Trophoblast cell (in vitro differentiated cells and primary cell): Measurements from ENCODE around the gene USP48.
A peak's percentile ranks its signal among the peaks of the same experiment; 100 is the strongest.

Source experiments
- DNase-seq, 2 donors: peaks; one replicate each; pipeline ENCODE4 v3.0.0-alpha.2; 2016
- H2AFZ ChIP-seq: 2 replicates; pipeline ENCODE4 v1.6.1; 2013; ENCODE audit warnings: low read length, moderate library complexity, mild to moderate bottlenecking; ENCODE audit not compliant: insufficient read depth, poor library complexity
- H2AK5ac ChIP-seq: 2 replicates; pipeline ENCODE4 v1.6.1; 2013; ENCODE audit warnings: mild to moderate bottlenecking, low read length
- H2BK120ac ChIP-seq: 2 replicates; pipeline ENCODE4 v1.6.1; 2013; ENCODE audit warnings: low read length, mild to moderate bottlenecking, moderate library complexity; ENCODE audit not compliant: insufficient read depth, poor library complexity
- H2BK12ac ChIP-seq: 2 replicates; pipeline ENCODE4 v1.6.1; 2013; ENCODE audit warnings: mild to moderate bottlenecking, low read length, moderate library complexity
- H2BK5ac ChIP-seq: 2 replicates; pipeline ENCODE4 v1.6.1; 2013; ENCODE audit warnings: low read length, low read depth, moderate library complexity, mild to moderate bottlenecking; ENCODE audit not compliant: poor library complexity
- H3K14ac ChIP-seq: 2 replicates; pipeline ENCODE4 v1.6.1; 2013; ENCODE audit warnings: mild to moderate bottlenecking, low read length
- H3K18ac ChIP-seq: 2 replicates; pipeline ENCODE4 v1.6.1; 2013; ENCODE audit warnings: mild to moderate bottlenecking, low read length
- H3K23ac ChIP-seq: 2 replicates; pipeline ENCODE4 v1.6.1; 2013; ENCODE audit warnings: low read length
- H3K27ac ChIP-seq: 2 replicates; pipeline ENCODE4 v1.5.1; 2013; ENCODE audit warnings: low read depth, mild to moderate bottlenecking, inconsistent platforms, low read length, moderate library complexity
- H3K27me3 ChIP-seq: 2 replicates; pipeline ENCODE4 v1.6.1; 2013; ENCODE audit warnings: inconsistent platforms, mild to moderate bottlenecking, low read length, moderate library complexity; ENCODE audit not compliant: insufficient read depth
- H3K36me3 ChIP-seq, 2 experiments: 1 replicate in 1 of 2; 2 replicates in 1 of 2; pipeline ENCODE4 v1.6.1; 2013; ENCODE audit warnings: low read length in 2 of 2, mild to moderate bottlenecking in 2 of 2, moderate library complexity in 1 of 2; ENCODE audit not compliant: insufficient read depth in 2 of 2, control insufficient read depth in 1 of 2
- H3K4ac ChIP-seq: 2 replicates; pipeline ENCODE4 v1.6.1; 2013; ENCODE audit warnings: low read depth, mild to moderate bottlenecking, low read length, moderate library complexity
- H3K4me1 ChIP-seq, 2 experiments: 1 replicate in 1 of 2; 2 replicates in 1 of 2; pipeline ENCODE4 v1.6.1; 2013; ENCODE audit warnings: low read length in 2 of 2, mild to moderate bottlenecking in 2 of 2, moderate library complexity in 1 of 2; ENCODE audit not compliant: insufficient read depth in 2 of 2, control insufficient read depth in 1 of 2
- H3K4me2 ChIP-seq: 2 replicates; pipeline ENCODE4 v1.6.1; 2013; ENCODE audit warnings: inconsistent platforms, mild to moderate bottlenecking, low read length, moderate library complexity
- H3K4me3 ChIP-seq: 2 replicates; pipeline ENCODE4 v1.5.1; 2013; ENCODE audit warnings: mild to moderate bottlenecking, low read depth, low read length, inconsistent platforms
- H3K79me1 ChIP-seq: one replicate; pipeline ENCODE4 v1.6.1; 2013; ENCODE audit warnings: low read length
- H3K79me2 ChIP-seq: 2 replicates; pipeline ENCODE4 v1.6.1; 2013; ENCODE audit warnings: low read length, mild to moderate bottlenecking; ENCODE audit not compliant: control insufficient read depth, insufficient read depth, poor library complexity
- H3K9ac ChIP-seq: 2 replicates; pipeline ENCODE4 v1.6.1; 2013; ENCODE audit warnings: mild to moderate bottlenecking, low read length
- H3K9me3 ChIP-seq: 2 replicates; pipeline ENCODE4 v1.6.1; 2013; ENCODE audit warnings: low read depth, mild to moderate bottlenecking, control low read depth, inconsistent platforms, low read length; ENCODE audit not compliant: insufficient read depth
- H4K12ac ChIP-seq: 2 replicates; pipeline ENCODE4 v1.6.1; 2013; ENCODE audit warnings: low read depth, mild to moderate bottlenecking, low read length, moderate library complexity
- H4K8ac ChIP-seq: 2 replicates; pipeline ENCODE4 v1.6.1; 2013; ENCODE audit warnings: low read depth, mild to moderate bottlenecking, low read length, moderate library complexity
- H4K91ac ChIP-seq: one replicate; pipeline ENCODE4 v1.6.1; 2013; ENCODE audit warnings: low read depth, mild to moderate bottlenecking, low read length, moderate library complexity
- WGBS: extraction: QIAGEN DNeasy Blood & Tissue Kit; methylation state at CpG from one replicate; pipeline ENCODE4 v1.1.7; 2013; ENCODE audit warnings: missing lambda C conversion rate; ENCODE audit not compliant: insufficient read length, insufficient coverage; ENCODE audit errors: extremely low coverage; 5-methylcytosine and 5-hydroxymethylcytosine counted together

The USP48 gene

DNA sequence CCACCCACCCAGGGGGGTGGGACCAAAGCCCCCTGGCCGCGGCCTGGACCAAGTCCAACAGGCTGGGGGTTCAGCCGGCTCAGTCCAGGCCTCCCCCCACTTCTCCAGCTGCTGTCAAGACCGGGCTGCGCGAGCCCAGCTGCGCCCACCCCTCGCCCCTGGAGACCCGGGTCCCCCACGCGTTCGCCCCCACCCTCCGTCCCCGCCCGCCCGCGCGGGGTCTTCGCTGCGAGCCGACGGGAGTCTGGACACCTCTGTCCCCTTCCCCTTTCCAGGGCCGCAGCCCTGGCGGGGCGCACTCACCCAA is 114.0 kb downstream of the USP48 start:
- H2BK120ac ChIP-seq, result no peak overlapping the region
- no peak overlapping the region for H4K12ac ChIP-seq
- peaks cover 11% of the 10 kb centered on the region for H3K27me3 ChIP-seq
- H2BK5ac ChIP-seq, result no peak overlapping the region
- H2BK12ac ChIP-seq, result no peak overlapping the region
- no peak overlapping the region for H4K91ac ChIP-seq
- H3K27ac ChIP-seq, result no peak overlapping the region
- peaks cover 3% of the 10 kb centered on the region for H3K79me1 ChIP-seq
- no peak overlapping the region for H3K9ac ChIP-seq
- no peak overlapping the region for H3K18ac ChIP-seq
- H3K79me2 ChIP-seq, result peaks cover 2% of the 10 kb centered on the region
- no CpG with 5 or more reads among the region's 25 CpGs for WGBS
- H2AFZ ChIP-seq, result peak overlapping the region; percentile 8
- H3K4me3 ChIP-seq, result peak overlapping the region; percentile 53
- peaks cover 5% of the 10 kb centered on the region for H3K9me3 ChIP-seq
- no peaks in the 10 kb centered on the region for H3K36me3 ChIP-seq
- no peak overlapping the region for H3K4ac ChIP-seq
- H4K8ac ChIP-seq, result no peak overlapping the region
- peaks cover 2 to 14% of the 10 kb centered on the region in 2 experiments for H3K4me1 ChIP-seq
- H3K14ac ChIP-seq, result no peak overlapping the region
- H3K23ac ChIP-seq, result no peak overlapping the region
- no peak for DNase-seq
- no peak overlapping the region for H2AK5ac ChIP-seq
- peak overlapping the region; percentile 68 for H3K4me2 ChIP-seq

- H2BK5ac ChIP-seq, result no peak overlapping the region
- DNase-seq, result no peak
- H3K9ac ChIP-seq, result no peak overlapping the region
- peaks cover 3% of the 10 kb centered on the region for H3K79me1 ChIP-seq
- H2AFZ ChIP-seq, result no peak overlapping the region
- no peak overlapping the region for H3K4me3 ChIP-seq
- H3K4me1 ChIP-seq, result peaks cover 2 to 14% of the 10 kb centered on the region in 2 experiments
- no CpG with 5 or more reads among the region's 33 CpGs for WGBS
- H3K4ac ChIP-seq, result no peak overlapping the region
- no peak overlapping the region for H3K23ac ChIP-seq
- no peak overlapping the region for H4K91ac ChIP-seq
- H2BK120ac ChIP-seq, result no peak overlapping the region
- no peak overlapping the region for H3K18ac ChIP-seq
- H3K36me3 ChIP-seq, result no peaks in the 10 kb centered on the region
- H3K27me3 ChIP-seq, result peaks cover 11% of the 10 kb centered on the region
- H3K9me3 ChIP-seq, result peaks cover 5% of the 10 kb centered on the region
- H2AK5ac ChIP-seq, result no peak overlapping the region
- no peak overlapping the region for H3K14ac ChIP-seq
- no peak overlapping the region for H2BK12ac ChIP-seq
- no peak overlapping the region for H4K8ac ChIP-seq
- H4K12ac ChIP-seq, result no peak overlapping the region
- peak overlapping the region; percentile 68 for H3K4me2 ChIP-seq
- H3K79me2 ChIP-seq, result peaks cover 2% of the 10 kb centered on the region
- no peak overlapping the region for H3K27ac ChIP-seq
These were observed 114.6 kb downstream of the USP48 start for GRCh38 chr1:21668232-21668950.

DNA sequence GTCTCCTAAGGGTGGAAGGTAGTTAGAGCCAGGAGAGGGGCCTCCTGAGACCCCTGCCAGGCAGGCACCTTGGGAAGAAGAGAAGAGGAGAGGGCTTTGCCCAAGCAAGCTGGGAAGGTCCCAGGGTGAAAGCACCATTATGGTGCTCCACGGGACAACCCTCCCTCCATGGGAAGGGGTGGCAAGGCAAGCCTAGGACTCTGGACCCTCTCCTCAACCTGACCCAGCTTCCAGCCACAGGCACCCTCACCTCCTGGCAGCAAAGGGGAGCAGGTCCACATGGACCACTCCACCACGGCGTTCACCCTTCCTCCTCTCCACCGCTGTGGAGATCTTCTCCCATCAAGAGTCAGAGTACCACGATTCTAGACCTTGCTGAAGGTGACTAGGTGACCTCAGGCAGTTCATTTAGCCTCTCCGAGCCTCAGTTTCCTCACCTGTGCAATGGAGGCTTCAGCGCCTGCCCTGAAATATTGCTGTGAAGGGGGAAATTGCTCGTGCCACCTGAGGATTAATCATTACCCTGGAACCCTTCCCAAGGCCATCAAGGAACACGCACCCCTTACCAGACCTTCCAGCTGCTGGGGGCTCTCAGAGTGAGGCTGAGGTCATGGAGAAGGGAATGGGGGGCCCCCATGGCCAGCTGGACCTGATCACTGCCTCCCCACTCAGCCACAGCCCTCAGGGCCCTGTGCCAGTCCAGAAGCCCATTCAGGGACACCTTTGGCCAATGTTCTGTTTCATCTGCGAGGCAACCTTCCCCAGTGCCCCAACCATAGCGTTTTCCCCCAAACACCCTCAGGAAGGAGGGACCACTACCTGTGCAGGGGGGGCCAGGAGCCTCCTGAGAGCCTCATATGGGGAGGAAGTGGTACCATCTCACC is 115.4 kb downstream of the USP48 start:
- peaks cover 11% of the 10 kb centered on the region for H3K27me3 ChIP-seq
- H3K9me3 ChIP-seq, result peaks cover 5% of the 10 kb centered on the region
- H3K79me1 ChIP-seq, result peaks cover 3% of the 10 kb centered on the region
- no peak overlapping the region for H3K4ac ChIP-seq
- no peak overlapping the region for H3K23ac ChIP-seq
- no peak overlapping the region for H2BK5ac ChIP-seq
- no peak overlapping the region for H3K9ac ChIP-seq
- no peak overlapping the region for H3K27ac ChIP-seq
- no peak overlapping the region for H2AFZ ChIP-seq
- no peak overlapping the region for H3K4me3 ChIP-seq
- H2BK120ac ChIP-seq, result no peak overlapping the region
- no peak overlapping the region for H4K8ac ChIP-seq
- H2AK5ac ChIP-seq, result no peak overlapping the region
- no peak overlapping the region for H4K91ac ChIP-seq
- H3K14ac ChIP-seq, result no peak overlapping the region
- H3K18ac ChIP-seq, result no peak overlapping the region
- no peak overlapping the region for H4K12ac ChIP-seq
- peaks cover 2 to 14% of the 10 kb centered on the region in 2 experiments for H3K4me1 ChIP-seq
- no peaks in the 10 kb centered on the region for H3K36me3 ChIP-seq
- no peak for DNase-seq
- H2BK12ac ChIP-seq, result no peak overlapping the region
- H3K4me2 ChIP-seq, result no peak overlapping the region
- no CpG with 5 or more reads among the region's 11 CpGs for WGBS
- H3K79me2 ChIP-seq, result peaks cover 2% of the 10 kb centered on the region

DNA sequence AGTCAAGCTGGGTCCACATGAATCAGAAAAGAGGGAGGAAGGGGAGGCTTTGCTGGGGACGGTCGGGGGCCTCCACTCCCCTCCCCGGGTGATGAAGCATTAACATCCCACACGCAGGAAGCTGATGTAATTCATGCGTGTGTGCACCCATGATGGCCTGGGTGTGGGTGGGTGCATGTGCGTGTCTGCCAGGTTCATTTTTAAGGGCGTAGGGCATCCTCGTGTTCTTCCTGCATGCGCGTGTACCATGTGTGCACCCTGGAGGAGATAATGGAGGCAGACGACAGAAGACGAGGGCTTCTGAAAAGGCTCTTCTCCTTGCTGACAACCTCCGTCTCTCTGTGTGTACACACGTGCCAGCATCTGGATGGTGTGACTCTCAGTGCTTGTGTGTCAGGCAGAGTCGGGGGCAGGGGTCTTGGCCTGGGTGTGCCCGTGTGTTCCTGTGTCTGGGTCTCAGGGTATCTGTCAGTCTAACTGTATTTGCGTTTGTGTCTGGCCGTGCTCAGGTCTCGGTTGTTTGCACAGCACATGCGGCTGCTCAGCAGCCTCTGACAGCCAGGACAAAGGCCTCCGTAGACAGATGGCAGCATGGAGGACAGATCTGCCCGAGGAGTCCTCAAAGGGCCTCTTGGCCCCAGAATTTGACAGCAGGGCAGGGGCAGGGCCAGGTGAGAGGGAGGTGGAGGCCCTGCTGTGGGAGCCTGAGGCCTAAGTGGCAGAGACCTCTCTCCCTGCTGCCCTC is 116.2 kb downstream of the USP48 start:
- H2BK120ac ChIP-seq, result no peak overlapping the region
- no peak overlapping the region for H3K9ac ChIP-seq
- H3K27ac ChIP-seq, result no peak overlapping the region
- peaks cover 5% of the 10 kb centered on the region for H3K9me3 ChIP-seq
- H2BK5ac ChIP-seq, result no peak overlapping the region
- H3K4me2 ChIP-seq, result no peak overlapping the region
- no peak overlapping the region for H3K18ac ChIP-seq
- H4K8ac ChIP-seq, result no peak overlapping the region
- no CpG with 5 or more reads among the region's 22 CpGs for WGBS
- H3K27me3 ChIP-seq, result peaks cover 11% of the 10 kb centered on the region
- no peak overlapping the region for H2AFZ ChIP-seq
- no peak overlapping the region for H2BK12ac ChIP-seq
- no peak for DNase-seq
- no peak overlapping the region for H4K12ac ChIP-seq
- H3K14ac ChIP-seq, result no peak overlapping the region
- no peak overlapping the region for H3K23ac ChIP-seq
- no peak overlapping the region for H2AK5ac ChIP-seq
- H3K4ac ChIP-seq, result no peak overlapping the region
- H3K36me3 ChIP-seq, result no peaks in the 10 kb centered on the region
- H4K91ac ChIP-seq, result no peak overlapping the region
- H3K4me1 ChIP-seq, result peaks cover 2 to 14% of the 10 kb centered on the region in 2 experiments
- H3K79me2 ChIP-seq, result peaks cover 2% of the 10 kb centered on the region
- no peak overlapping the region for H3K4me3 ChIP-seq
- peaks cover 3% of the 10 kb centered on the region for H3K79me1 ChIP-seq
